Measurements from ENCODE around the gene C1orf74. TPM values are rescaled to one million over a fixed set of nuclear protein-coding genes. Genes with fewer than 3 reads are reported as not detected.

C1orf74 gene
- total RNA-seq, 1 experiment from 2014 or later, result 7.1 TPM

- CTCF ChIA-PET, result interaction anchor here (0.5 to 2.6 kb wide), 11 partner anchors 7 to 332 kb away, joined by 3 to 15 read pairs (median 3); no protein-coding TSS in a partner anchor
- Mint-ChIP-seq H3K4me1 (ENCODE audit: insufficient read depth, unreplicated experiment) (peaks cover 17% of the 10 kb centered on the region), H3K9me3 (ENCODE audit: unreplicated experiment) (no peaks in the 10 kb centered on the region), H3K4me3 (ENCODE audit: unreplicated experiment) (no peak overlapping the region), H3K36me3 (ENCODE audit: insufficient read depth, unreplicated experiment) (no peaks in the 10 kb centered on the region), H3K27me3 (ENCODE audit: insufficient read depth, unreplicated experiment) (no peaks in the 10 kb centered on the region), H3K27ac (ENCODE audit: low read depth, unreplicated experiment) (no peak overlapping the region)
- TF ChIP-seq CTCF (IDR thresholded peaks at IDR 0.05; ENCODE audit: unreplicated experiment), result no peak
- POLR2A ChIA-PET, result interaction anchor here (1.1 to 5.7 kb wide), 7 partner anchors 9 to 151 kb away, joined by 3 to 37 read pairs (median 7); partner anchors contain the start of genes C1orf74, IRF6 and UTP25
- no TSS peak for BruUV-seq (replicated peaks)
- intact Hi-C loops (cut with micrococcal nuclease), result no loop called here
- no peak for DNase-seq (ENCODE audit: unreplicated experiment)
Measured at GRCh38 chr1:209768354-209768774, 16.0 kb downstream of the C1orf74 start.

- no peak for TF ChIP-seq CTCF (IDR thresholded peaks at IDR 0.05; ENCODE audit: unreplicated experiment)
- Mint-ChIP-seq H3K27me3 (ENCODE audit: insufficient read depth, unreplicated experiment) (no peaks in the 10 kb centered on the region), H3K4me1 (ENCODE audit: insufficient read depth, unreplicated experiment) (peaks cover 17% of the 10 kb centered on the region), H3K4me3 (ENCODE audit: unreplicated experiment) (no peak overlapping the region), H3K36me3 (ENCODE audit: insufficient read depth, unreplicated experiment) (no peaks in the 10 kb centered on the region), H3K27ac (ENCODE audit: low read depth, unreplicated experiment) (no peak overlapping the region), H3K9me3 (ENCODE audit: unreplicated experiment) (no peaks in the 10 kb centered on the region)
- DNase-seq (ENCODE audit: unreplicated experiment), result no peak
- intact Hi-C loops (cut with micrococcal nuclease), result no loop called here
- BruUV-seq (replicated peaks), result no TSS peak
- ChIA-PET CTCF (interaction anchor here (0.5 to 2.6 kb wide), 8 partner anchors 8 to 331 kb away, joined by 3 to 15 read pairs (median 4); no protein-coding TSS in a partner anchor), POLR2A (interaction anchor here (0.7 to 5.7 kb wide), 7 partner anchors 9 to 334 kb away, joined by 3 to 37 read pairs (median 7); partner anchors contain the start of genes C1orf74, IRF6 and UTP25)
Measured at GRCh38 chr1:209767706-209768105, 16.7 kb downstream of the C1orf74 start.

GRCh38 chr1:209767096-209767495, 17.3 kb downstream of the C1orf74 start:
- Mint-ChIP-seq H3K4me1 (ENCODE audit: insufficient read depth, unreplicated experiment) (peaks cover 17% of the 10 kb centered on the region), H3K36me3 (ENCODE audit: insufficient read depth, unreplicated experiment) (no peaks in the 10 kb centered on the region), H3K4me3 (ENCODE audit: unreplicated experiment) (no peak overlapping the region), H3K27ac (ENCODE audit: low read depth, unreplicated experiment) (no peak overlapping the region), H3K27me3 (ENCODE audit: insufficient read depth, unreplicated experiment) (no peaks in the 10 kb centered on the region), H3K9me3 (ENCODE audit: unreplicated experiment) (no peaks in the 10 kb centered on the region)
- BruUV-seq (replicated peaks), result no TSS peak
- POLR2A ChIA-PET, result interaction anchor here (1.0 to 5.7 kb wide), 5 partner anchors 8 to 59 kb away, joined by 3 to 37 read pairs (median 4); partner anchors contain the start of gene C1orf74
- no peak for TF ChIP-seq CTCF (IDR thresholded peaks at IDR 0.05; ENCODE audit: unreplicated experiment)
- no peak for DNase-seq (ENCODE audit: unreplicated experiment)
- CTCF ChIA-PET, result interaction anchor here (0.6 to 2.2 kb wide), 7 partner anchors 9 to 1948 kb away, joined by 3 to 30 read pairs (median 3); no protein-coding TSS in a partner anchor
- intact Hi-C loops (cut with micrococcal nuclease), result no loop called here

GRCh38 chr1:209766051-209766450, 18.3 kb downstream of the C1orf74 start:
- H3K36me3 Mint-ChIP-seq (ENCODE audit: insufficient read depth, unreplicated experiment), result no peaks in the 10 kb centered on the region
- no peak overlapping the region for H3K4me3 Mint-ChIP-seq (ENCODE audit: unreplicated experiment)
- POLR2A ChIA-PET, result interaction anchor here (0.7 to 5.7 kb wide), 4 partner anchors 9 to 25 kb away, joined by 3 to 37 read pairs (median 4); partner anchors contain the start of gene C1orf74
- peak; percentile 46 for DNase-seq (ENCODE audit: unreplicated experiment)
- H3K27me3 Mint-ChIP-seq (ENCODE audit: insufficient read depth, unreplicated experiment), result no peaks in the 10 kb centered on the region
- no peak overlapping the region for H3K27ac Mint-ChIP-seq (ENCODE audit: low read depth, unreplicated experiment)
- intact Hi-C loops (cut with micrococcal nuclease), result no loop called here
- TF ChIP-seq CTCF (IDR thresholded peaks at IDR 0.05; ENCODE audit: unreplicated experiment), result no peak
- no TSS peak for BruUV-seq (replicated peaks)
- CTCF ChIA-PET, result interaction anchor here (0.6 to 2.2 kb wide), 9 partner anchors 9 to 182 kb away, joined by 3 to 30 read pairs (median 4); no protein-coding TSS in a partner anchor
- H3K4me1 Mint-ChIP-seq (ENCODE audit: insufficient read depth, unreplicated experiment), result peaks cover 19% of the 10 kb centered on the region
- no peaks in the 10 kb centered on the region for H3K9me3 Mint-ChIP-seq (ENCODE audit: unreplicated experiment)
